ENCODE measurements around the gene DSC3.

Gene DSC3

DNA sequence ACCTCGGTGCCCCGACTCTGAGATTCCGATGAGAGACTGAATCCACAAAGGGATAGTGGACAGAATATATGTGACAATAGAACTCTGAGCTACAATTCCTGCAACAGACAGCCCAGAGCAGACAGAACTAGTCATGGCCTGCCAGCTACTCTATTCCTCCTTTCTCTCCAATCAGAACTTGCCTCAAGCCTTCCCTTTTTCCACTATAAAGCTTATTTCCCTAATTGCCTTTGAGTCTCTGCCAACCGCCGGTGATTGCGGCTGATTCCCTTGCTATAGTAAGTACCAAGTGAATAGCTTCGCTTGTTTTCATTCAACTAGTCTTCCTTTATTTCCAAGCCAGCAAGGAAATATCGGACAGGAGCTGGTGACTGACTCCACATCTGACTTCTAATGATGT lies 96.8 kb downstream of the DSC3 start:
- Histone ChIP-seq H3K36me3 (ENCODE audit: control insufficient read depth, insufficient read depth, low read length) (no peaks in the 10 kb centered on the region), H3K27ac (no peak overlapping the region), H3K4me1 (no peaks in the 10 kb centered on the region), H3K4me3 (ENCODE audit: low read depth, low read length) (no peak overlapping the region), H3K27me3 (ENCODE audit: control insufficient read depth, insufficient read depth, low read length) (no peaks in the 10 kb centered on the region), H3K9ac (no peak overlapping the region), H2AFZ (no peak overlapping the region), H3K9me3 (ENCODE audit: control insufficient read depth, low read length) (no peaks in the 10 kb centered on the region), H3K4me2 (ENCODE audit: low read length) (no peak overlapping the region), H3K79me2 (no peaks in the 10 kb centered on the region)
- TF ChIP-seq, protein P1, sequence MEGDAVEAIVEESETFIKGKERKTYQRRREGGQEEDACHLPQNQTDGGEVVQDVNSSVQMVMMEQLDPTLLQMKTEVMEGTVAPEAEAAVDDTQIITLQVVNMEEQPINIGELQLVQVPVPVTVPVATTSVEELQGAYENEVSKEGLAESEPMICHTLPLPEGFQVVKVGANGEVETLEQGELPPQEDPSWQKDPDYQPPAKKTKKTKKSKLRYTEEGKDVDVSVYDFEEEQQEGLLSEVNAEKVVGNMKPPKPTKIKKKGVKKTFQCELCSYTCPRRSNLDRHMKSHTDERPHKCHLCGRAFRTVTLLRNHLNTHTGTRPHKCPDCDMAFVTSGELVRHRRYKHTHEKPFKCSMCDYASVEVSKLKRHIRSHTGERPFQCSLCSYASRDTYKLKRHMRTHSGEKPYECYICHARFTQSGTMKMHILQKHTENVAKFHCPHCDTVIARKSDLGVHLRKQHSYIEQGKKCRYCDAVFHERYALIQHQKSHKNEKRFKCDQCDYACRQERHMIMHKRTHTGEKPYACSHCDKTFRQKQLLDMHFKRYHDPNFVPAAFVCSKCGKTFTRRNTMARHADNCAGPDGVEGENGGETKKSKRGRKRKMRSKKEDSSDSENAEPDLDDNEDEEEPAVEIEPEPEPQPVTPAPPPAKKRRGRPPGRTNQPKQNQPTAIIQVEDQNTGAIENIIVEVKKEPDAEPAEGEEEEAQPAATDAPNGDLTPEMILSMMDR (IDR thresholded peaks at IDR 0.05): no peak

DNA sequence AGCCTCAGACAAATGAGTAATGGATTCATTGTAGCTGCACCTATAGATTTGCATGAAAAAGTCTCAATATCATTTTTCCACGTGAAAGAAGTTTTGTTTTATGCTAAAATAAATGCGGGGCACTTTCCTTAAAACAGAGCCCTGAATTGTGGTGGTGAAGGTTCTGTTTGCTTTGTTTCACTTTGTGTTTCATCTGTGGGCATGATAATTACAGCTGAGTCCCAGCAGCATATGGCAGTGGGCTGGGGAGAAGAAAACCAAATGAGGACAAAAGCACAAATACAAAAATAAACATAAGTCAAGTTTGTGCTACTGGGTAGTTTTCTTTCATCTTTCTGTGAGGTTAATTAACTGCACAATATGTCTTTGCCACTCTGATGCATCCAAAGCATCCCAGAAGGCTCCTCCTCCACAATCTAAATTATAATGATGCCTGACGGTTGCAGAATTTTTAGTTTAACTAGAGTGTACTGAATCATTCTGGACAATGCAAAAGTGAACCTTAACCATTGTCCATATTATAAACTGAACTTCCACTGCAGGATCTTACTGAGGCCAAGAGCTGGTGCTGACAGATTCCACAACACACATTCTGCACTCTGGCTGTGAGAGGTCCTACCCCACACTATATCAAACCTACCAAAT lies 97.6 kb downstream of the DSC3 start:
- H3K36me3 ChIP-seq (ENCODE audit: control insufficient read depth, insufficient read depth, low read length): no peaks in the 10 kb centered on the region
- no peak overlapping the region for H3K9ac ChIP-seq
- TF ChIP-seq, protein P1 (IDR thresholded peaks at IDR 0.05): no peak
- no peak overlapping the region for H3K27ac ChIP-seq
- H2AFZ ChIP-seq: no peak overlapping the region
- H3K4me3 ChIP-seq (ENCODE audit: low read depth, low read length): no peak overlapping the region
- no peaks in the 10 kb centered on the region for H3K4me1 ChIP-seq
- no peak overlapping the region for H3K4me2 ChIP-seq (ENCODE audit: low read length)
- H3K9me3 ChIP-seq (ENCODE audit: control insufficient read depth, low read length): no peaks in the 10 kb centered on the region
- H3K79me2 ChIP-seq: no peaks in the 10 kb centered on the region
- no peaks in the 10 kb centered on the region for H3K27me3 ChIP-seq (ENCODE audit: control insufficient read depth, insufficient read depth, low read length)

DNA sequence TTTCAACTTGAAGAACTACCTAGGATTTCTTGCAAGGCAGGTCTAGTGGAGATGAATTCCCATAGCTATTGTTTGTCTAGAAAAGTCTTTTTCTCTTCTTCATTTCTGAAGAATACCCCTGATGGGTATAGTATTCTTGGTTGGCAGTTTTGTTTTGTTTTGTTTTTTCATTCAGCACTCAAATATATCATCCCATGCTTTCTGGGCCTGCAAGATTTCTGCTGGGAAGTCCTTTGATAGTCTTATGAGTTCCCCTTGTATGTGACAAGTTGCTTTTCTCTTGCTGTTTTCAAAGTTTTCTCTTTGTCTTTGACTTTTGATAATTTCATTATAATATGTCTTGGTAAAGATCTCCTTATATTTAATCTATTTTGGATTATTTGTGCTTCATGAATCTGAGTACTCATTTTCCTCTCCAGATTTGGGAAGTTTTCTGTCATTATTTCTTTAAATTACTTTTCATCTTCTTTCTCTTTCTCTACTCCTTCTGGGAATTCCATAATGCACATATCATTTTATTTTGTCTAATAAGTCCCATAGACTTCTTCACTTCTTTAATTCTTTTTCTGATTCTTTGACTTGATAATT lies 101.5 kb downstream of the DSC3 start:
- TF ChIP-seq, protein P1 (IDR thresholded peaks at IDR 0.05): no peak
- Histone ChIP-seq H3K27me3 (ENCODE audit: control insufficient read depth, insufficient read depth, low read length) (no peaks in the 10 kb centered on the region), H3K36me3 (ENCODE audit: control insufficient read depth, insufficient read depth, low read length) (no peaks in the 10 kb centered on the region), H3K4me1 (no peaks in the 10 kb centered on the region), H3K4me2 (ENCODE audit: low read length) (no peak overlapping the region), H3K27ac (no peak overlapping the region), H3K9ac (no peak overlapping the region), H3K9me3 (ENCODE audit: control insufficient read depth, low read length) (no peaks in the 10 kb centered on the region), H2AFZ (no peak overlapping the region), H3K79me2 (no peaks in the 10 kb centered on the region), H3K4me3 (ENCODE audit: low read depth, low read length) (no peak overlapping the region)

Measured in parathyroid adenoma (tissue), 2 donors.